HUES48 (cell line): ENCODE measurements around the gene ACOX3.

ENCODE experiments used
- H3K27ac ChIP-seq: one replicate; pipeline ENCODE4 v1.7.0; 2013; ENCODE audit warnings: low read depth, low read length, inconsistent platforms
- H3K27me3 ChIP-seq: 2 replicates; pipeline ENCODE4 v1.6.1; 2013; ENCODE audit warnings: mild to moderate bottlenecking, low read length; ENCODE audit not compliant: control insufficient read depth, insufficient read depth
- H3K36me3 ChIP-seq: 2 replicates; pipeline ENCODE4 v1.6.1; 2013; ENCODE audit warnings: low read length; ENCODE audit not compliant: control insufficient read depth, insufficient read depth
- H3K4me1 ChIP-seq: 2 replicates; pipeline ENCODE4 v1.6.1; 2013; ENCODE audit warnings: mild to moderate bottlenecking, low read length; ENCODE audit not compliant: control insufficient read depth, insufficient read depth
- H3K4me3 ChIP-seq: 2 replicates; pipeline ENCODE4 v1.5.1; 2013; ENCODE audit warnings: mild to moderate bottlenecking, low read depth, low read length
- H3K9ac ChIP-seq: 2 replicates; pipeline ENCODE4 v1.6.1; 2013; ENCODE audit warnings: mild to moderate bottlenecking, low read depth, low read length, moderate library complexity
- H3K9me3 ChIP-seq: 2 replicates; pipeline ENCODE4 v1.6.1; 2013; ENCODE audit warnings: low read length; ENCODE audit not compliant: control insufficient read depth, insufficient read depth

Gene ACOX3

GRCh38 chr4:8370835-8371595 is 69.5 kb downstream of the ACOX3 start:
- Histone ChIP-seq H3K4me3 (no peak overlapping the region), H3K4me1 (no peaks in the 10 kb centered on the region), H3K9me3 (no peaks in the 10 kb centered on the region), H3K27ac (no peak overlapping the region), H3K27me3 (no peaks in the 10 kb centered on the region), H3K36me3 (no peaks in the 10 kb centered on the region), H3K9ac (no peak overlapping the region)

- Histone ChIP-seq H3K9ac (no peak overlapping the region), H3K27me3 (no peaks in the 10 kb centered on the region), H3K36me3 (no peaks in the 10 kb centered on the region), H3K4me3 (no peak overlapping the region), H3K27ac (no peak overlapping the region), H3K9me3 (no peaks in the 10 kb centered on the region), H3K4me1 (no peaks in the 10 kb centered on the region)
Measured at GRCh38 chr4:8370106-8370787, 70.3 kb downstream of the ACOX3 start.

- no peak overlapping the region for H3K9ac ChIP-seq
- H3K27ac ChIP-seq = no peak overlapping the region
- no peaks in the 10 kb centered on the region for H3K4me1 ChIP-seq
- H3K36me3 ChIP-seq = no peaks in the 10 kb centered on the region
- H3K9me3 ChIP-seq = no peaks in the 10 kb centered on the region
- H3K27me3 ChIP-seq = no peaks in the 10 kb centered on the region
- no peak overlapping the region for H3K4me3 ChIP-seq
Measured at GRCh38 chr4:8369426-8370105, 71.0 kb downstream of the ACOX3 start.

- no peak overlapping the region for H3K4me3 ChIP-seq
- H3K27ac ChIP-seq = no peak overlapping the region
- H3K9me3 ChIP-seq = no peaks in the 10 kb centered on the region
- H3K27me3 ChIP-seq = no peaks in the 10 kb centered on the region
- no peak overlapping the region for H3K9ac ChIP-seq
- no peaks in the 10 kb centered on the region for H3K36me3 ChIP-seq
- H3K4me1 ChIP-seq = no peaks in the 10 kb centered on the region
Measured at GRCh38 chr4:8368998-8369397, 71.5 kb downstream of the ACOX3 start.

- Histone ChIP-seq H3K9me3 (no peaks in the 10 kb centered on the region), H3K27ac (no peak overlapping the region), H3K36me3 (no peaks in the 10 kb centered on the region), H3K27me3 (peaks cover 4% of the 10 kb centered on the region; the same call in 1 of the 2 replicates), H3K9ac (no peak overlapping the region), H3K4me3 (no peak overlapping the region), H3K4me1 (no peaks in the 10 kb centered on the region)
Measured at GRCh38 chr4:8368061-8368481, 72.5 kb downstream of the ACOX3 start.

GRCh38 chr4:8366601-8367000 is 73.9 kb downstream of the ACOX3 start:
- H3K4me1 ChIP-seq = no peaks in the 10 kb centered on the region
- no peaks in the 10 kb centered on the region for H3K36me3 ChIP-seq
- no peak overlapping the region for H3K27ac ChIP-seq
- no peak overlapping the region for H3K4me3 ChIP-seq
- peaks cover 3% of the 10 kb centered on the region; the same call in 1 of the 2 replicates for H3K9me3 ChIP-seq
- H3K9ac ChIP-seq = no peak overlapping the region
- peaks cover 6% of the 10 kb centered on the region for H3K27me3 ChIP-seq

- H3K9ac ChIP-seq = no peak overlapping the region
- peaks cover 6% of the 10 kb centered on the region; the same call in 1 of the 2 replicates for H3K9me3 ChIP-seq
- no peaks in the 10 kb centered on the region for H3K4me1 ChIP-seq
- no peak overlapping the region for H3K27ac ChIP-seq
- no peak overlapping the region for H3K4me3 ChIP-seq
- no peaks in the 10 kb centered on the region for H3K36me3 ChIP-seq
- peaks cover 8% of the 10 kb centered on the region for H3K27me3 ChIP-seq
Measured at GRCh38 chr4:8365951-8366350, 74.6 kb downstream of the ACOX3 start.

GRCh38 chr4:8365353-8365752 is 75.2 kb downstream of the ACOX3 start:
- no peak overlapping the region for H3K27ac ChIP-seq
- H3K36me3 ChIP-seq = no peaks in the 10 kb centered on the region
- H3K27me3 ChIP-seq = peaks cover 8% of the 10 kb centered on the region
- H3K9me3 ChIP-seq = peaks cover 6% of the 10 kb centered on the region; the same call in 1 of the 2 replicates
- no peak overlapping the region for H3K4me3 ChIP-seq
- H3K4me1 ChIP-seq = no peaks in the 10 kb centered on the region
- H3K9ac ChIP-seq = no peak overlapping the region

- Histone ChIP-seq H3K9me3 (peaks cover 6% of the 10 kb centered on the region; the same call in 1 of the 2 replicates), H3K36me3 (no peaks in the 10 kb centered on the region), H3K27ac (no peak overlapping the region), H3K4me3 (no peak overlapping the region), H3K27me3 (peaks cover 9% of the 10 kb centered on the region), H3K9ac (no peak overlapping the region), H3K4me1 (no peaks in the 10 kb centered on the region)
Measured at GRCh38 chr4:8364848-8365350, 75.6 kb downstream of the ACOX3 start.

GRCh38 chr4:8364141-8364540 is 76.4 kb downstream of the ACOX3 start:
- Histone ChIP-seq H3K36me3 (no peaks in the 10 kb centered on the region), H3K4me1 (peaks cover under 1% of the 10 kb centered on the region; the same call in 1 of the 2 replicates), H3K27ac (no peak overlapping the region), H3K4me3 (no peak overlapping the region), H3K9ac (no peak overlapping the region), H3K27me3 (peaks cover 15% of the 10 kb centered on the region), H3K9me3 (peaks cover 6% of the 10 kb centered on the region; the same call in 1 of the 2 replicates)
